Measurements from ENCODE around the gene NCSTN. TPM values are rescaled to one million over a fixed set of nuclear protein-coding genes. Genes with fewer than 3 reads are reported as not detected.
A peak's percentile ranks its signal among the peaks of the same experiment; 100 is the strongest.

NCSTN gene
- total and polyA plus RNA-seq, 9 of the 15 experiments (the other 6 are each of a cell fraction or from before 2014, with no cell fraction given), result 21.3 to 91.1 (median 57.9) TPM

DNA sequence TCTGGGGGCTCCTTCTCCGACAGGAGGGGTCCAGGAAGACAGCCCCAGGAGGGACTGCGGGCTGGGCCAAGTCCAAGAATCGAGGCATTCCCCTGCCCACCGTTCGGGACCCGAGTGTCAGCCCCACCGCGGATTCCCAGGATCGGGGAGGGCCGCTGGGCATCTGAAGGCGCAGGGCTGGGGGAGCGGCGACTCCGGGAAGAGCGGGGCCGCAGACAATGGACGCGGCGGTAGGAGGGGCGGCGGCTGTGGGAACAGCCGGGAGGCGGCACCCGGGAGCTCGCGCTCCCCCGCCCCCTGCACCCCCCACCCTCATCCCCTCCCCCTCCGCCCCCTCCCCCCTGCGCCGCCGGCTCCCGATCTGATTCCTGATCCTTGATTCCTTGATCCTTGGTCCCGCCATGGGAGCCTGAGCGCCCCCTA, 57.1 kb downstream of the NCSTN start, which contains the start of gene VANGL2 (continued):
- TF ChIP-seq HNRNPL (IDR thresholded peaks at IDR 0.05; ENCODE audit: low read depth, low read length) (peak; percentile 60; the same call in 1 of the 2 replicates), ZNF436 (CRISPR knock-in tag; IDR thresholded peaks at IDR 0.05) (no peak), CTBP1 (IDR thresholded peaks at IDR 0.05; ENCODE audit: borderline replicate concordance) (peak; percentile 29; the same call in 1 of the 2 replicates), SREBF1 (IDR thresholded peaks at IDR 0.05; ENCODE audit: borderline replicate concordance, low read depth, low read length) (no peak), SAFB (IDR thresholded peaks at IDR 0.05; ENCODE audit: borderline replicate concordance, low read depth, low read length) (no peak), TSC22D4 (tag; IDR thresholded peaks at IDR 0.05) (no peak), FOXJ3 (CRISPR knock-in tag; IDR thresholded peaks at IDR 0.05) (no peak), MAFF (IDR thresholded peaks at IDR 0.05; ENCODE audit: low read length) (no peak), ARID1B (IDR thresholded peaks at IDR 0.05) (no peak), CHD4 (IDR thresholded peaks at IDR 0.05; ENCODE audit: insufficient read depth, insufficient replicate concordance, low read depth, low read length, poor library complexity, severe bottlenecking) (no peak), CREB1 (IDR thresholded peaks at IDR 0.05) (peak; percentile 30; the same call in 1 of the 2 replicates), CREB1 (CRISPR knock-in tag; IDR thresholded peaks at IDR 0.05) (peak; percentile 44; the same call in 1 of the 2 replicates), NCOA4 (IDR thresholded peaks at IDR 0.05; ENCODE audit: partially characterized antibody) (no peak), ZSCAN29 (IDR thresholded peaks at IDR 0.05) (no peak), RCOR1 (IDR thresholded peaks at IDR 0.05; ENCODE audit: borderline replicate concordance in 1 of 2, low read depth in 2 of 2, low read length in 2 of 2) (peak; percentile 25 to 62; a peak in 1 of 4 replicates), CBX5 (IDR thresholded peaks at IDR 0.05; ENCODE audit: borderline replicate concordance, low read depth) (no peak), ZNF3 (CRISPR knock-in tag; IDR thresholded peaks at IDR 0.05) (no peak), PHB2 (IDR thresholded peaks at IDR 0.05; ENCODE audit: low read depth) (no peak), MIER1 (IDR thresholded peaks at IDR 0.05; ENCODE audit: low read depth) (0 out of 2 replicates have a peak, but pooled peaks have one; percentile 39)
- TF ChIP-seq, protein P1, sequence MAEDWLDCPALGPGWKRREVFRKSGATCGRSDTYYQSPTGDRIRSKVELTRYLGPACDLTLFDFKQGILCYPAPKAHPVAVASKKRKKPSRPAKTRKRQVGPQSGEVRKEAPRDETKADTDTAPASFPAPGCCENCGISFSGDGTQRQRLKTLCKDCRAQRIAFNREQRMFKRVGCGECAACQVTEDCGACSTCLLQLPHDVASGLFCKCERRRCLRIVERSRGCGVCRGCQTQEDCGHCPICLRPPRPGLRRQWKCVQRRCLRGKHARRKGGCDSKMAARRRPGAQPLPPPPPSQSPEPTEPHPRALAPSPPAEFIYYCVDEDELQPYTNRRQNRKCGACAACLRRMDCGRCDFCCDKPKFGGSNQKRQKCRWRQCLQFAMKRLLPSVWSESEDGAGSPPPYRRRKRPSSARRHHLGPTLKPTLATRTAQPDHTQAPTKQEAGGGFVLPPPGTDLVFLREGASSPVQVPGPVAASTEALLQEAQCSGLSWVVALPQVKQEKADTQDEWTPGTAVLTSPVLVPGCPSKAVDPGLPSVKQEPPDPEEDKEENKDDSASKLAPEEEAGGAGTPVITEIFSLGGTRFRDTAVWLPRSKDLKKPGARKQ (CRISPR knock-in tag; IDR thresholded peaks at IDR 0.05), result no peak
- TF ChIP-seq, protein P2, sequence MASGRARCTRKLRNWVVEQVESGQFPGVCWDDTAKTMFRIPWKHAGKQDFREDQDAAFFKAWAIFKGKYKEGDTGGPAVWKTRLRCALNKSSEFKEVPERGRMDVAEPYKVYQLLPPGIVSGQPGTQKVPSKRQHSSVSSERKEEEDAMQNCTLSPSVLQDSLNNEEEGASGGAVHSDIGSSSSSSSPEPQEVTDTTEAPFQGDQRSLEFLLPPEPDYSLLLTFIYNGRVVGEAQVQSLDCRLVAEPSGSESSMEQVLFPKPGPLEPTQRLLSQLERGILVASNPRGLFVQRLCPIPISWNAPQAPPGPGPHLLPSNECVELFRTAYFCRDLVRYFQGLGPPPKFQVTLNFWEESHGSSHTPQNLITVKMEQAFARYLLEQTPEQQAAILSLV (tag; IDR thresholded peaks at IDR 0.05), result no peak
- TF ChIP-seq, protein P3, sequence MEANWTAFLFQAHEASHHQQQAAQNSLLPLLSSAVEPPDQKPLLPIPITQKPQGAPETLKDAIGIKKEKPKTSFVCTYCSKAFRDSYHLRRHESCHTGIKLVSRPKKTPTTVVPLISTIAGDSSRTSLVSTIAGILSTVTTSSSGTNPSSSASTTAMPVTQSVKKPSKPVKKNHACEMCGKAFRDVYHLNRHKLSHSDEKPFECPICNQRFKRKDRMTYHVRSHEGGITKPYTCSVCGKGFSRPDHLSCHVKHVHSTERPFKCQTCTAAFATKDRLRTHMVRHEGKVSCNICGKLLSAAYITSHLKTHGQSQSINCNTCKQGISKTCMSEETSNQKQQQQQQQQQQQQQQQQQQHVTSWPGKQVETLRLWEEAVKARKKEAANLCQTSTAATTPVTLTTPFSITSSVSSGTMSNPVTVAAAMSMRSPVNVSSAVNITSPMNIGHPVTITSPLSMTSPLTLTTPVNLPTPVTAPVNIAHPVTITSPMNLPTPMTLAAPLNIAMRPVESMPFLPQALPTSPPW (CRISPR knock-in tag; IDR thresholded peaks at IDR 0.05), result peak; percentile 94
